Hepatocyte (in vitro differentiated cells): ENCODE measurements around the gene CNTNAP2. TPM values are rescaled to one million over a fixed set of nuclear protein-coding genes. Genes with fewer than 3 reads are reported as not detected.

ENCODE experiments used
- DNase-seq: peaks from one replicate; pipeline ENCODE4 v3.0.0-alpha.2; 2016; ENCODE audit warnings: low spot score
- H2AFZ ChIP-seq: fragments of 200-600 bp; sonication (generic); 2 replicates; pipeline ENCODE4 v1.6.0; 2016; ENCODE audit warnings: antibody characterized with exemption, mild to moderate bottlenecking
- H3K27ac ChIP-seq: fragments of 200-600 bp; sonication (generic); 2 replicates; pipeline ENCODE4 v1.5.1; 2016; ENCODE audit warnings: mild to moderate bottlenecking
- H3K27me3 ChIP-seq: fragments of 200-600 bp; sonication (generic); 2 replicates; pipeline ENCODE4 v1.6.1; 2016
- H3K36me3 ChIP-seq: fragments of 200-600 bp; sonication (generic); replicated peaks from 2 replicates; pipeline ENCODE4 v1.5.1; 2016; ENCODE audit warnings: low read depth; ENCODE audit not compliant: insufficient read depth
- H3K4me1 ChIP-seq: fragments of 200-600 bp; sonication (generic); 2 replicates; pipeline ENCODE4 v1.5.1; 2016; ENCODE audit warnings: mild to moderate bottlenecking, moderate library complexity; ENCODE audit not compliant: insufficient read depth
- H3K4me2 ChIP-seq: fragments of 200-600 bp; sonication (generic); 2 replicates; pipeline ENCODE4 v1.6.0; 2016
- H3K4me3 ChIP-seq: fragments of 200-600 bp; sonication (generic); 2 replicates; pipeline ENCODE4 v1.5.1; 2016; ENCODE audit warnings: mild to moderate bottlenecking
- H3K79me2 ChIP-seq: fragments of 200-600 bp; sonication (generic); 2 replicates; pipeline ENCODE4 v1.6.0; 2017; ENCODE audit warnings: mild to moderate bottlenecking
- H3K9me2 ChIP-seq: fragments of 200-600 bp; sonication (generic); replicated peaks from 2 replicates; pipeline ENCODE4 v1.6.0; 2017; ENCODE audit warnings: mild to moderate bottlenecking; ENCODE audit not compliant: insufficient read depth
- H3K9me3 ChIP-seq: fragments of 200-600 bp; sonication (generic); 2 replicates; pipeline ENCODE4 v1.5.1; 2016; ENCODE audit warnings: low read depth, mild to moderate bottlenecking
- H4K20me1 ChIP-seq: fragments of 200-600 bp; sonication (generic); 2 replicates; pipeline ENCODE4 v1.6.0; 2016; ENCODE audit warnings: mild to moderate bottlenecking; ENCODE audit not compliant: insufficient read depth, poor library complexity, severe bottlenecking
- EZH2 ChIP-seq: fragments of 200-600 bp; sonication (generic); IDR thresholded peaks from 2 replicates; pipeline ENCODE4 v1.6.1; 2016; ENCODE audit warnings: antibody characterized with exemption, mild to moderate bottlenecking, borderline replicate concordance
- EZH2phosphoT487 ChIP-seq: fragments of 200-600 bp; sonication (generic); IDR thresholded peaks from one replicate; pipeline ENCODE4 v1.6.1; 2018; ENCODE audit warnings: antibody characterized with exemption, mild to moderate bottlenecking, low read depth, moderate library complexity; ENCODE audit not compliant: unreplicated experiment, severe bottlenecking
- WGBS: methylation state at CpG from one replicate; pipeline ENCODE4 v1.1.6; 2016; ENCODE audit warnings: low lambda C conversion rate; ENCODE audit errors: missing lambda C conversion rate; 5-methylcytosine and 5-hydroxymethylcytosine counted together
- polyA plus RNA-seq: library from polyadenylated mRNA; unstranded; fragments of >200 nt; fragmentation: Nextera tagmentation; extraction: Ambion mirVana; gene quantifications from 2 replicates; pipeline ENCODE4 v1.2.1, GENCODE V29; 2016
- total RNA-seq: library from RNA; depleted of rRNA; stranded (reverse); fragments of >200 nt; gene quantifications from 2 replicates; pipeline ENCODE4 v1.2.3, GENCODE V29; 2014
- TF ChIP-seq, protein P1 (sequence below): fragments of 200-600 bp; sonication (generic); IDR thresholded peaks from 2 replicates; pipeline ENCODE4 v1.5.1; 2016; ENCODE audit warnings: antibody characterized with exemption, mild to moderate bottlenecking; ENCODE audit not compliant: poor library complexity

CNTNAP2 gene
- total and polyA plus RNA-seq, 2 experiments from 2014 or later, result 7.5 to 14.7 TPM

DNA sequence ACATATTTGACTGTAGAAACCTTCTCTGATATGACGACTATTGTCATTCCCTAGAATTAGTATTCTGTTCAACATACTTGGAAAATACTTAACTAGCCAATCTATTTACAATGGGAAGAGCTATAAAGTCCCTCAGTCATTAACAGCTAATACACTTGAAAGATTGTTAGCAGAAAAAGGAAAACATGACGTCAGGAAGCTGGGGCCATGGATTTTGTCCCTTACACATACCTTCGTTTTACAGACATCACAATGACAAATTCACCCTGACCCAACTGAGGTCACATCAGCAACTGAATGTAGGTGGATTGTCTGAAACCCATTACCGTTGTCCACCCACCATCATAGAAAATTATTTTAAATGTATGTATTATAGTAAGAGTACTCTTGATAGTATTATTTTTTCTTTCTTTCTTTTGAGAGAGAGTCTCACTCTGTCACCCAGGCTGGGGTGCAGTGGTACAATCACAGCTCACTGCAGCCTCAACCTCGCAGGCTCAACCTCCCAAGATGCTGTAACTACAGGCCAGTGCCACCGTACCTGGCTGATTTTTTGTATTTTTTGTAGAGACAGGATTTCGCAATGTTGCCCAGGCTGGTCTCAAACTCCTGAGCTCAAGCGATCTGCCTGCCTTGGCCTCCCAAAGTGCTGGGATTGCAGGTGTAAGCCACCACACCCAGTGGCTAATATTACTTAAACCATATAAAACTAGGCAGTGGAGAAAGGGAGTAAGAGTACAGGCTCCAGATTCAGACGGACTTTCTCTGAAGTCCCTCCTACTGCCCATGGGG is 1977.0 kb downstream of the CNTNAP2 start:
- WGBS, result 74% methylated on average over 9 of the region's 9 CpGs
- DNase-seq, result peak; percentile 24

DNA sequence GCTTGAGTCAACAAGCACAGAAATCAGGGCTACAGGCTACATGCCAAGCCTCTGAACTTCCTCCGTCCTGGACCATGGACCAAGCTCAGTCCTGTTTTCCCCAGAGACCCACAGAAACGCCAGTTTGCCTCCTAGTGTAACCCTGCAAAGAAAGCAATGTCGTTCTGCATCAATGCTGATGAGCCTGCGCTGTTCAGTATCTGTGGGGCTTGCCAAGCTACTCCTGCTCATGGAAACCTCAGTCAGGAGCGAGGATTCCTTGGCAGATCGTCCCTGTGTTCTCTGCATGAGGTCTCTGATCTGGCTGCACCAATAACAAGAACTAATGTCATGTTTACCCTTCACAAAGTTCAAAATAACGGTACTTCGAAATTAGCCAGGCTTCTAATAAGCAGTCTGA is 1978.5 kb downstream of the CNTNAP2 start:
- no peaks in the 10 kb centered on the region for H3K79me2 ChIP-seq
- TF ChIP-seq, protein P1, sequence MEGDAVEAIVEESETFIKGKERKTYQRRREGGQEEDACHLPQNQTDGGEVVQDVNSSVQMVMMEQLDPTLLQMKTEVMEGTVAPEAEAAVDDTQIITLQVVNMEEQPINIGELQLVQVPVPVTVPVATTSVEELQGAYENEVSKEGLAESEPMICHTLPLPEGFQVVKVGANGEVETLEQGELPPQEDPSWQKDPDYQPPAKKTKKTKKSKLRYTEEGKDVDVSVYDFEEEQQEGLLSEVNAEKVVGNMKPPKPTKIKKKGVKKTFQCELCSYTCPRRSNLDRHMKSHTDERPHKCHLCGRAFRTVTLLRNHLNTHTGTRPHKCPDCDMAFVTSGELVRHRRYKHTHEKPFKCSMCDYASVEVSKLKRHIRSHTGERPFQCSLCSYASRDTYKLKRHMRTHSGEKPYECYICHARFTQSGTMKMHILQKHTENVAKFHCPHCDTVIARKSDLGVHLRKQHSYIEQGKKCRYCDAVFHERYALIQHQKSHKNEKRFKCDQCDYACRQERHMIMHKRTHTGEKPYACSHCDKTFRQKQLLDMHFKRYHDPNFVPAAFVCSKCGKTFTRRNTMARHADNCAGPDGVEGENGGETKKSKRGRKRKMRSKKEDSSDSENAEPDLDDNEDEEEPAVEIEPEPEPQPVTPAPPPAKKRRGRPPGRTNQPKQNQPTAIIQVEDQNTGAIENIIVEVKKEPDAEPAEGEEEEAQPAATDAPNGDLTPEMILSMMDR, result no peak
- TF ChIP-seq EZH2 (no peak), EZH2phosphoT487 (no peak)

More for the DNA sequence above, 1977.0 kb downstream of the CNTNAP2 start:
- H3K4me1 ChIP-seq, result peaks cover under 1% of the 10 kb centered on the region
- no peak overlapping the region for H2AFZ ChIP-seq
- no peak for TF ChIP-seq EZH2
- TF ChIP-seq, protein P1, result no peak
- TF ChIP-seq EZH2phosphoT487, result no peak
- no peaks in the 10 kb centered on the region for H3K9me3 ChIP-seq
- H3K27ac ChIP-seq, result no peak overlapping the region
- H3K4me2 ChIP-seq, result no peak overlapping the region
- H4K20me1 ChIP-seq, result no peaks in the 10 kb centered on the region
- no peaks in the 10 kb centered on the region for H3K9me2 ChIP-seq
- no peak overlapping the region for H3K4me3 ChIP-seq
- H3K36me3 ChIP-seq, result no peaks in the 10 kb centered on the region
- H3K79me2 ChIP-seq, result no peaks in the 10 kb centered on the region
- H3K27me3 ChIP-seq, result no peaks in the 10 kb centered on the region

DNA sequence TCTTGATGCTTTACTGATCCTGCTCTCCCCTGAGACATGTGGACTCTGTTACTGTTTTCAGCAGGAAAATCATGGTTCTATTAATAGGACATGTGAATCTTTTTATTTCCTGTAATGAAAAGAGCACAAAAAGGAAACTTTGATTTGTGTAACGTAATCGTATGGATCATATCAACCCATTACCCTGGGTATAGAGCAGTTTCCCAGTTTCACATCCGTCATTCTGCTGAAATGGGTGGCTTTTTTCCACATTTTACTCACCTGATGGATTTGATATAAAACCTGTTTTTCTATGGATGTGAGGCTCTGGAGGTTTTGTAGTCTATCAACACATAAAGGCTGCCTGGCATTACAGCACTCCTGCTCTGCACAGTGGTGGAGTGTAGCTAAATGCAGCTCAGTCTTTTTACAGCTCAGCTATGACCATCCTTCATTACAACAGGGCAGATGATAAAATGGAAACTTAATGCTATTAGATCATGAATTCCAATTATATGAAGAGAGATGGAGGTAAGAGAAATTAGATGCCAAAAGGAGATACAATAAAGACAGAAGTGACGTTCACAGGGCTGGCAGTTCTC is 1987.6 kb downstream of the CNTNAP2 start:
- Histone ChIP-seq H3K9me2 (no peaks in the 10 kb centered on the region), H3K36me3 (no peaks in the 10 kb centered on the region), H2AFZ (no peak overlapping the region), H3K27me3 (no peaks in the 10 kb centered on the region), H3K4me3 (no peak overlapping the region), H3K4me2 (no peak overlapping the region), H3K79me2 (no peaks in the 10 kb centered on the region), H3K27ac (no peak overlapping the region), H3K9me3 (no peaks in the 10 kb centered on the region), H3K4me1 (peaks cover 4% of the 10 kb centered on the region), H4K20me1 (no peaks in the 10 kb centered on the region)
- DNase-seq, result no peak
- no peak for TF ChIP-seq EZH2phosphoT487
- TF ChIP-seq, protein P1, result no peak
- no peak for TF ChIP-seq EZH2
- 72% methylated on average over 4 of the region's 4 CpGs for WGBS

More for the DNA sequence above, 1978.5 kb downstream of the CNTNAP2 start:
- 78% methylated on average over 8 of the region's 8 CpGs for WGBS
- Histone ChIP-seq H4K20me1 (no peaks in the 10 kb centered on the region), H3K9me3 (no peaks in the 10 kb centered on the region), H3K4me1 (peaks cover 5% of the 10 kb centered on the region), H3K27ac (no peak overlapping the region), H3K4me2 (no peak overlapping the region), H3K36me3 (no peaks in the 10 kb centered on the region), H3K27me3 (no peaks in the 10 kb centered on the region), H3K9me2 (no peaks in the 10 kb centered on the region), H2AFZ (no peak overlapping the region), H3K4me3 (no peak overlapping the region)
- DNase-seq, result no peak
